ENCODE measurements around the gene KRTAP6-3. TPM values are rescaled to one million over a fixed set of nuclear protein-coding genes. Genes with fewer than 3 reads are reported as not detected.

KRTAP6-3 gene
- total and polyA plus RNA-seq, 2 of the 13 experiments (the other 11 are each of a cell fraction or from before 2014, with no cell fraction given) = not detected

DNA sequence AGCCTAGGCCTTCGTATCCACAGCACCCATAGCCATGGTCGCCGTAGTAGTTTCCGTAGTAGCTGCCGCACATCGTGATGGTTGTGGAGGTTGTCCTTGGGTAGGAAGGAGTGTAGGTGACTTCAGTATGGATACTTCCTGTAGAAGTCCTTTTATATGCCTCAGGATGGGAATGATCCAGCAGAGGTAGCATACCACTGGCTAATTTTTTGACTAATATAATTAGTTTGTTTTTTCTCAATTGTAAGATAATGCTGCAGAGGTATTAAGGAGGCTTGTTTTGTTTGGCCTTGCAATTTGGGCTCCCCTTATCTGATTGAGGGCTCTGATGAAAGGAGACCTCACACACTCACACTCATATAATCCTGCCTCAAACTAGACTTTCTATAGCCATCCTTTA is 6.6 kb downstream of the KRTAP6-3 start, which contains the start of gene KRTAP6-2:
Gene KRTAP6-2 (minus strand): TSS at position 101 of the 400 bp plus-strand sequence. CDS start 28 bp downstream, at position 73.
- in situ Hi-C loops (cut with HindIII; ENCODE audit: extremely low pct_ligation_motif_present, low pct_unique_long_range_greater_than_20kb) = no loop called here
- POLR2A ChIA-PET = no interaction called here
- BruUV-seq (replicated peaks) = no TSS peak
- 67% methylated on average over 6 of the region's 6 CpGs for WGBS (ENCODE audit: low lambda C conversion rate)
- Histone ChIP-seq H3K4me2 (ENCODE audit: low read depth, low read length) (no peak within 1 kb of the TSS), H3K27ac (ENCODE audit: extremely low read length, insufficient read depth, low read length) (no peak within 1 kb of the TSS), H4K20me1 (ENCODE audit: insufficient read depth, low read length) (no peaks in the 10 kb centered on the region), H3K9ac (ENCODE audit: insufficient read depth, low read depth, low read length) (no peak within 1 kb of the TSS), H3K9me3 (ENCODE audit: low read length) (peaks cover 92% of the 10 kb centered on the region), H3K79me2 (ENCODE audit: insufficient read depth, low read length) (no peaks in the 10 kb centered on the region), H3K4me3 (replicated peaks in 1 of 3; ENCODE audit: insufficient read depth in 1 of 3, low read depth in 2 of 3, low read length in 3 of 3) (no peak within 1 kb of the TSS), H3K4me1 (ENCODE audit: insufficient read depth, low read length) (no peaks in the 10 kb centered on the region), H2AFZ (ENCODE audit: low read length) (no peak within 1 kb of the TSS), H3K27me3 (ENCODE audit: control insufficient read depth in 1 of 2, insufficient read depth in 2 of 2, low read length in 2 of 2) (no peaks in the 10 kb centered on the region), H3K36me3 (replicated peaks in 1 of 2; ENCODE audit: control insufficient read depth in 1 of 2, insufficient read depth in 2 of 2, low read length in 2 of 2) (no peaks in the 10 kb centered on the region)
- no peak for TF ChIP-seq ZNF136 (CRISPR knock-in tag; IDR thresholded peaks at IDR 0.05; ENCODE audit: low read depth)
- TF ChIP-seq TOPORS (CRISPR knock-in tag; IDR thresholded peaks at IDR 0.05) = no peak
- no peak for TF ChIP-seq RAD21 (CRISPR knock-in tag; IDR thresholded peaks at IDR 0.05)
- TF ChIP-seq SMAD9 (CRISPR knock-in tag; IDR thresholded peaks at IDR 0.05) = no peak
- TF ChIP-seq, protein P1, sequence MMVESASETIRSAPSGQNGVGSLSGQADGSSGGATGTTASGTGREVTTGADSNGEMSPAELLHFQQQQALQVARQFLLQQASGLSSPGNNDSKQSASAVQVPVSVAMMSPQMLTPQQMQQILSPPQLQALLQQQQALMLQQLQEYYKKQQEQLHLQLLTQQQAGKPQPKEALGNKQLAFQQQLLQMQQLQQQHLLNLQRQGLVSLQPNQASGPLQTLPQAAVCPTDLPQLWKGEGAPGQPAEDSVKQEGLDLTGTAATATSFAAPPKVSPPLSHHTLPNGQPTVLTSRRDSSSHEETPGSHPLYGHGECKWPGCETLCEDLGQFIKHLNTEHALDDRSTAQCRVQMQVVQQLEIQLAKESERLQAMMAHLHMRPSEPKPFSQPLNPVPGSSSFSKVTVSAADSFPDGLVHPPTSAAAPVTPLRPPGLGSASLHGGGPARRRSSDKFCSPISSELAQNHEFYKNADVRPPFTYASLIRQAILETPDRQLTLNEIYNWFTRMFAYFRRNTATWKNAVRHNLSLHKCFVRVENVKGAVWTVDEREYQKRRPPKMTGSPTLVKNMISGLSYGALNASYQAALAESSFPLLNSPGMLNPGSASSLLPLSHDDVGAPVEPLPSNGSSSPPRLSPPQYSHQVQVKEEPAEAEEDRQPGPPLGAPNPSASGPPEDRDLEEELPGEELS (CRISPR knock-in tag; IDR thresholded peaks at IDR 0.05) = no peak
- TF ChIP-seq RXRA (CRISPR knock-in tag; IDR thresholded peaks at IDR 0.05) = no peak
- TF ChIP-seq HNRNPL (IDR thresholded peaks at IDR 0.05; ENCODE audit: low read depth, low read length) = no peak
- no peak for TF ChIP-seq RBFOX2 (IDR thresholded peaks at IDR 0.05; ENCODE audit: low read depth, low read length)
- TF ChIP-seq, protein P2, sequence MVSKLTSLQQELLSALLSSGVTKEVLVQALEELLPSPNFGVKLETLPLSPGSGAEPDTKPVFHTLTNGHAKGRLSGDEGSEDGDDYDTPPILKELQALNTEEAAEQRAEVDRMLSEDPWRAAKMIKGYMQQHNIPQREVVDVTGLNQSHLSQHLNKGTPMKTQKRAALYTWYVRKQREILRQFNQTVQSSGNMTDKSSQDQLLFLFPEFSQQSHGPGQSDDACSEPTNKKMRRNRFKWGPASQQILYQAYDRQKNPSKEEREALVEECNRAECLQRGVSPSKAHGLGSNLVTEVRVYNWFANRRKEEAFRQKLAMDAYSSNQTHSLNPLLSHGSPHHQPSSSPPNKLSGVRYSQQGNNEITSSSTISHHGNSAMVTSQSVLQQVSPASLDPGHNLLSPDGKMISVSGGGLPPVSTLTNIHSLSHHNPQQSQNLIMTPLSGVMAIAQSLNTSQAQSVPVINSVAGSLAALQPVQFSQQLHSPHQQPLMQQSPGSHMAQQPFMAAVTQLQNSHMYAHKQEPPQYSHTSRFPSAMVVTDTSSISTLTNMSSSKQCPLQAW (CRISPR knock-in tag; IDR thresholded peaks at IDR 0.05) = no peak
- TF ChIP-seq ZNF331 (CRISPR knock-in tag; IDR thresholded peaks at IDR 0.05) = no peak
- TF ChIP-seq, protein P3, sequence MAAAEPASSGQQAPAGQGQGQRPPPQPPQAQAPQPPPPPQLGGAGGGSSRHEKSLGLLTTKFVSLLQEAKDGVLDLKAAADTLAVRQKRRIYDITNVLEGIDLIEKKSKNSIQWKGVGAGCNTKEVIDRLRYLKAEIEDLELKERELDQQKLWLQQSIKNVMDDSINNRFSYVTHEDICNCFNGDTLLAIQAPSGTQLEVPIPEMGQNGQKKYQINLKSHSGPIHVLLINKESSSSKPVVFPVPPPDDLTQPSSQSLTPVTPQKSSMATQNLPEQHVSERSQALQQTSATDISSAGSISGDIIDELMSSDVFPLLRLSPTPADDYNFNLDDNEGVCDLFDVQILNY (CRISPR knock-in tag; conservative IDR thresholded peaks at IDR 0.05) = no peak
- TF ChIP-seq NRL (CRISPR knock-in tag; IDR thresholded peaks at IDR 0.05; ENCODE audit: borderline replicate concordance) = no peak
- TF ChIP-seq ERF (CRISPR knock-in tag; IDR thresholded peaks at IDR 0.05) = no peak
- TF ChIP-seq, protein P4, sequence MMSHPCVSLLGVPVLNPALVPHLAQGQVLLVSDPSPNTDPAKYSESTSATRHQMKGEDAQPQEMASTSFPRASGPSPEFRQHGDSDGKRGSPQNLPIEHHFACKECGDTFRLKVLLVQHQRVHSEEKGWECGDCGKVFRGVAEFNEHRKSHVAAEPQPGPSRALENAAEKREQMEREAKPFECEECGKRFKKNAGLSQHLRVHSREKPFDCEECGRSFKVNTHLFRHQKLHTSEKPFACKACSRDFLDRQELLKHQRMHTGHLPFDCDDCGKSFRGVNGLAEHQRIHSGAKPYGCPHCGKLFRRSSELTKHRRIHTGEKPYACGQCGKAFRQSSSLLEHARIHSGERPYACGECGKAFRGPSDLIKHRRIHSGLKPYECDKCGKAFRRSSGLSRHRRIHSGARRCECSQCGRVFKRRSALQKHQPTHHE (CRISPR knock-in tag; IDR thresholded peaks at IDR 0.05; ENCODE audit: borderline replicate concordance) = no peak
- no peak for TF ChIP-seq RCOR2 (CRISPR knock-in tag; IDR thresholded peaks at IDR 0.05)
- DNase-seq (ENCODE audit: low spot score) (no peak), FAIRE-seq (no peak), ATAC-seq (no peak)
- intact Hi-C loops (cut with micrococcal nuclease; ENCODE audit: unreplicated experiment) = no loop called here
- CTCF ChIA-PET (ENCODE audit: low intra/inter-chr PET ratio, low total read pairs) = no interaction called here
